Measurements from ENCODE around the gene XRCC5.

DNA sequence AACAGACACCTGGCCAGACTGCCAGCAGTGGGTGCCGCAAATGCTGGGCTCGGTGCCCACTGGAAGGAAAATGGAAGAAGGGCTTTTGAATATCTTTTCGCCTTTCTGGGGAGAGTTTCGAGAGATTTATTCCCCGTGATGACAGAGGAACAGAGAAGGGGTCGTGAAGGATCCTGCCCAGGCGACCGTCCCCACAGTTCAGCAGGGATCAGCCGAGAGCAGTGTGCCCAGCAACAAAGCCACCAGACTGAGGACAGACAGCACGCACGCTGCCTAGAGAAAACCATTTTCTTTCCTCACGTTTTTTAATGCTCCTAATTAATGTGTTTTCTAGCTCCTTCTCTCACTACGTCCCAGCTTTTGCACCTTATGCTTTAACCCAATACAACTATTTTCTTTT is 47.7 kb downstream of the XRCC5 start:
- no peak for TF ChIP-seq TAF1 (IDR thresholded peaks at IDR 0.05; ENCODE audit: low read depth, low read length)
- no peak for TF ChIP-seq GABPA (IDR thresholded peaks at IDR 0.05; ENCODE audit: borderline replicate concordance, insufficient read depth, low read length)
- TF ChIP-seq TCF12 (IDR thresholded peaks at IDR 0.05; ENCODE audit: low read depth, low read length): no peak
- no peak for TF ChIP-seq EP300 (IDR thresholded peaks at IDR 0.05; ENCODE audit: borderline replicate concordance in 1 of 2, low read depth in 2 of 2, low read length in 2 of 2)
- TF ChIP-seq POLR2A (IDR thresholded peaks at IDR 0.05; ENCODE audit: control extremely low read depth in 1 of 2, low read depth in 2 of 2, low read length in 2 of 2): no peak
- TF ChIP-seq ATF2 (IDR thresholded peaks at IDR 0.05; ENCODE audit: low read length): no peak
- no peak; the same call in 1 of the 2 replicates for TF ChIP-seq POLR2AphosphoS5 (IDR thresholded peaks at IDR 0.05; ENCODE audit: low read depth, low read length)
- no peak for TF ChIP-seq SRF (IDR thresholded peaks at IDR 0.05; ENCODE audit: low read depth, low read length)
- TF ChIP-seq CREB1 (IDR thresholded peaks at IDR 0.05): no peak
- no peak for TF ChIP-seq RXRA (IDR thresholded peaks at IDR 0.05; ENCODE audit: insufficient read depth, low read depth, low read length)
- TF ChIP-seq EZH2 (IDR thresholded peaks at IDR 0.05; ENCODE audit: low read depth, low read length, severe bottlenecking): no peak

Measured in H1 (cell line).